Activated naive CD4-positive, alpha-beta T cell treated with Interleukin-2 at 50 U/mL for 16 hours (primary cell): ENCODE measurements around the gene PRORP.
"Not testable (repeated sequence)": the region's sequence is repeated elsewhere in the genome, so short reads cannot be mapped to it uniquely, and the experiment has no call there.

ENCODE experiments used
- DNase-seq: peaks from one replicate; pipeline ENCODE4 v3.0.0-alpha.2; 2020

Gene PRORP

GRCh38 chr14:35121887-35122695, at the start of gene PRORP, which contains the start of gene PPP2R3C:
Gene PRORP, plus strand, starts transcription at chr14:35122552. Its CDS starts 694 bp downstream, at chr14:35123246.
Gene PPP2R3C, minus strand, starts transcription at chr14:35121990. Its CDS starts 31 bp downstream, at chr14:35121959.
- peak; percentile 91 for DNase-seq

GRCh38 chr14:35073486-35073885, 48.9 kb upstream of the PRORP start:
- DNase-seq: no peak

GRCh38 chr14:35078082-35078481, 44.3 kb upstream of the PRORP start:
- no peak for DNase-seq

- no peak for DNase-seq
Observed at GRCh38 chr14:35079742-35080141, 42.6 kb upstream of the PRORP start.

- DNase-seq: no peak
Observed at GRCh38 chr14:35083530-35084150, 38.7 kb upstream of the PRORP start.

- no peak for DNase-seq
Observed at GRCh38 chr14:35085441-35085840, 36.9 kb upstream of the PRORP start.

GRCh38 chr14:35088514-35088913, 33.8 kb upstream of the PRORP start:
- DNase-seq: no peak

- not testable (repeated sequence) for DNase-seq
Observed at GRCh38 chr14:35094645-35095044, 27.7 kb upstream of the PRORP start.

- no peak for DNase-seq
Observed at GRCh38 chr14:35107866-35108265, 14.5 kb upstream of the PRORP start.

- no peak for DNase-seq
Observed at GRCh38 chr14:35112641-35113040, 9.7 kb upstream of the PRORP start.

GRCh38 chr14:35113308-35113950, 8.9 kb upstream of the PRORP start:
- no peak for DNase-seq

GRCh38 chr14:35114036-35114435, 8.3 kb upstream of the PRORP start:
- DNase-seq: no peak

GRCh38 chr14:35116242-35116641, 6.1 kb upstream of the PRORP start:
- no peak for DNase-seq

GRCh38 chr14:35117112-35117511, 5.2 kb upstream of the PRORP start:
- DNase-seq: no peak

GRCh38 chr14:35121026-35121886, 1.1 kb upstream of the PRORP start:
- peak; percentile 20 for DNase-seq

GRCh38 chr14:35122696-35123387, 490 bp downstream of the PRORP start:
- DNase-seq: no peak

- no peak for DNase-seq
Observed at GRCh38 chr14:35123388-35123703, 994 bp downstream of the PRORP start.

GRCh38 chr14:35124127-35124526, 1.8 kb downstream of the PRORP start:
- DNase-seq: no peak

GRCh38 chr14:35133542-35134328, 11.4 kb downstream of the PRORP start:
- no peak for DNase-seq

- DNase-seq: no peak
Observed at GRCh38 chr14:35134329-35135123, 12.2 kb downstream of the PRORP start.

GRCh38 chr14:35138585-35138984, 16.2 kb downstream of the PRORP start:
- DNase-seq: no peak
